ENCODE measurements around the gene TC2N.

DNA sequence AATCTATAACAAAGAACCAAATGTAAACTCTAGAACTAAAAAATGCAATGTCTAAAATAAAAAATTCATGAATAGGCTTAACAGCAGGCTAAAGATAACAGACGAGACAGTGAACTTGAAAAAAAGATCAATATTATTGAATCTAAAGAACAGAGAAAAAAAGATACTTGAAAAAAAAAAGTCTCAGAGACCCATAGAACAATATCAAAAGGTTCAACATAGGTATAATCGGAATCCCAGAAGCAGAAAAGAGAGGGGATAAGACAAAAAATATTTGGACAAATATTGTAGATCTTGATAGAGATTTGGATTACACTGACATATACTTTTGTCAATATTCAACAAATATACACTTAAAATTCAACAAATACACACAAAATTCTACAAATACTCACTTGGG, 56.6 kb downstream of the TC2N start:
- TF ChIP-seq, protein P1, sequence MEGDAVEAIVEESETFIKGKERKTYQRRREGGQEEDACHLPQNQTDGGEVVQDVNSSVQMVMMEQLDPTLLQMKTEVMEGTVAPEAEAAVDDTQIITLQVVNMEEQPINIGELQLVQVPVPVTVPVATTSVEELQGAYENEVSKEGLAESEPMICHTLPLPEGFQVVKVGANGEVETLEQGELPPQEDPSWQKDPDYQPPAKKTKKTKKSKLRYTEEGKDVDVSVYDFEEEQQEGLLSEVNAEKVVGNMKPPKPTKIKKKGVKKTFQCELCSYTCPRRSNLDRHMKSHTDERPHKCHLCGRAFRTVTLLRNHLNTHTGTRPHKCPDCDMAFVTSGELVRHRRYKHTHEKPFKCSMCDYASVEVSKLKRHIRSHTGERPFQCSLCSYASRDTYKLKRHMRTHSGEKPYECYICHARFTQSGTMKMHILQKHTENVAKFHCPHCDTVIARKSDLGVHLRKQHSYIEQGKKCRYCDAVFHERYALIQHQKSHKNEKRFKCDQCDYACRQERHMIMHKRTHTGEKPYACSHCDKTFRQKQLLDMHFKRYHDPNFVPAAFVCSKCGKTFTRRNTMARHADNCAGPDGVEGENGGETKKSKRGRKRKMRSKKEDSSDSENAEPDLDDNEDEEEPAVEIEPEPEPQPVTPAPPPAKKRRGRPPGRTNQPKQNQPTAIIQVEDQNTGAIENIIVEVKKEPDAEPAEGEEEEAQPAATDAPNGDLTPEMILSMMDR (IDR thresholded peaks at IDR 0.05 in 4 of 5, conservative IDR thresholded peaks at IDR 0.05 in 1 of 5), result no peak
- no peak for TF ChIP-seq POLR2A (IDR thresholded peaks at IDR 0.05)
